GM11168 (cell line): ENCODE measurements around the gene SVEP1.
"Not testable (repeated sequence)": the region's sequence is repeated elsewhere in the genome, so short reads cannot be mapped to it uniquely, and the experiment has no call there.

Experiments used
- in situ Hi-C: fragments of 300-500 bp; cut with MboI; formaldehyde crosslinking; loops from one replicate; pipeline ENCODE4 v1.12.0; 2022; ENCODE audit warnings: low sequenced_read_pairs; ENCODE audit not compliant: unreplicated experiment

Gene SVEP1

GRCh38 chr9:110398992-110399391 lies 180.5 kb downstream of the SVEP1 start:
- in situ Hi-C loops: not testable (repeated sequence)

- in situ Hi-C loops: no loop called here
These were observed 187.6 kb downstream of the SVEP1 start for GRCh38 chr9:110391826-110392485.

- in situ Hi-C loops: no loop called here
These were observed 190.3 kb downstream of the SVEP1 start for GRCh38 chr9:110389148-110389750.

GRCh38 chr9:110383491-110383890 lies 196.1 kb downstream of the SVEP1 start:
- in situ Hi-C loops: no loop called here

- in situ Hi-C loops: no loop called here
These were observed 196.8 kb downstream of the SVEP1 start for GRCh38 chr9:110382731-110383130.

- in situ Hi-C loops: no loop called here
These were observed 208.0 kb downstream of the SVEP1 start for GRCh38 chr9:110371411-110372007.

GRCh38 chr9:110370315-110370714 lies 209.2 kb downstream of the SVEP1 start:
- in situ Hi-C loops: no loop called here

- in situ Hi-C loops: no loop called here
These were observed 215.1 kb downstream of the SVEP1 start for GRCh38 chr9:110364451-110364850.

GRCh38 chr9:110358992-110359391 lies 220.5 kb downstream of the SVEP1 start:
- in situ Hi-C loops: not testable (repeated sequence)

GRCh38 chr9:110357505-110357904 lies 222.0 kb downstream of the SVEP1 start:
- in situ Hi-C loops: no loop called here

- in situ Hi-C loops: no loop called here
These were observed 222.7 kb downstream of the SVEP1 start for GRCh38 chr9:110356639-110357395.

- in situ Hi-C loops: no loop called here
These were observed 223.6 kb downstream of the SVEP1 start for GRCh38 chr9:110355911-110356310.

- in situ Hi-C loops: no loop called here
These were observed 228.5 kb downstream of the SVEP1 start for GRCh38 chr9:110351009-110351467.

GRCh38 chr9:110346325-110346724 lies 233.2 kb downstream of the SVEP1 start:
- in situ Hi-C loops: no loop called here

GRCh38 chr9:110344821-110345220 lies 234.7 kb downstream of the SVEP1 start:
- in situ Hi-C loops: no loop called here

- in situ Hi-C loops: no loop called here
These were observed 236.0 kb downstream of the SVEP1 start for GRCh38 chr9:110343551-110343950.

GRCh38 chr9:110340306-110340705 lies 239.2 kb downstream of the SVEP1 start:
- in situ Hi-C loops: no loop called here

- in situ Hi-C loops: no loop called here
These were observed 241.4 kb downstream of the SVEP1 start for GRCh38 chr9:110338143-110338542.

- in situ Hi-C loops: no loop called here
These were observed 241.8 kb downstream of the SVEP1 start, which contains the start of gene TXNDC8 for GRCh38 chr9:110337727-110338126. Gene TXNDC8 (minus strand): TSS chr9:110337863.

GRCh38 chr9:110336363-110336762 lies 243.2 kb downstream of the SVEP1 start:
- in situ Hi-C loops: no loop called here

- in situ Hi-C loops: no loop called here
These were observed 244.7 kb downstream of the SVEP1 start for GRCh38 chr9:110334871-110335270.
